ENCODE measurements around the gene GSN. TPM values are rescaled to one million over a fixed set of nuclear protein-coding genes. Genes with fewer than 3 reads are reported as not detected.
A peak's percentile ranks its signal among the peaks of the same experiment; 100 is the strongest.

Gene GSN
- total RNA-seq, 4 donors from 2014 or later, result 2,362 to 3,466 (median 3,146) TPM

- Histone ChIP-seq H3K4me3 (peak overlapping the region; percentile 88 to 93), H3K27me3 (no peaks in the 10 kb centered on the region), H3K4me1 (peaks cover 17 to 74% (median 46%) of the 10 kb centered on the region in 3 donors), H3K27ac (peak overlapping the region; percentile 90 to 98 (median 96)), H3K9me3 (no peaks in the 10 kb centered on the region), H3K36me3 (no peaks in the 10 kb centered on the region)
- peak in 1 of 4 experiments; percentile 7 for TF ChIP-seq CTCF (IDR thresholded peaks at IDR 0.05)
- peak; percentile 37 to 42 for TF ChIP-seq POLR2A (IDR thresholded peaks at IDR 0.05)
- no peak for TF ChIP-seq EP300 (IDR thresholded peaks at IDR 0.05)
- TF ChIP-seq POLR2AphosphoS5 (IDR thresholded peaks at IDR 0.05), result peak; percentile 76
- ATAC-seq, result peak; percentile 39
- 7 to 15% methylated on average over 5 to 12 of the region's 12 CpGs for WGBS, 2 donors (ENCODE audit: low coverage in 1 of 2)
Observed at GRCh38 chr9:121268851-121269641, 1.1 kb downstream of the GSN start.

- Histone ChIP-seq H3K4me1 (peaks cover 24 to 81% (median 53%) of the 10 kb centered on the region in 3 donors), H3K36me3 (no peaks in the 10 kb centered on the region), H3K4me3 (peak overlapping the region; percentile 88 to 93), H3K27me3 (no peaks in the 10 kb centered on the region), H3K9me3 (no peaks in the 10 kb centered on the region), H3K27ac (peak overlapping the region; percentile 90 to 98 (median 96))
- peak; percentile 13 for ATAC-seq
- TF ChIP-seq POLR2AphosphoS5 (IDR thresholded peaks at IDR 0.05), result peak; percentile 35
- no peak for TF ChIP-seq CTCF (IDR thresholded peaks at IDR 0.05)
- WGBS, 2 donors (ENCODE audit: low coverage in 1 of 2), result 33 to 44% methylated on average over 2 to 4 of the region's 5 CpGs
Observed at GRCh38 chr9:121269642-121270254, 1.8 kb downstream of the GSN start.

- Histone ChIP-seq H3K9me3 (no peaks in the 10 kb centered on the region), H3K4me1 (peaks cover 40 to 93% (median 53%) of the 10 kb centered on the region in 3 donors), H3K27me3 (no peaks in the 10 kb centered on the region), H3K27ac (peak overlapping the region; percentile 90 to 98 (median 96)), H3K36me3 (no peaks in the 10 kb centered on the region), H3K4me3 (peak overlapping the region in 1 of 2 donors; percentile 88)
- no peak for ATAC-seq
- TF ChIP-seq POLR2AphosphoS5 (IDR thresholded peaks at IDR 0.05) (no peak), CTCF (IDR thresholded peaks at IDR 0.05) (no peak)
- WGBS, 2 donors (ENCODE audit: low coverage in 1 of 2), result 12 to 35% methylated on average over 5 to 6 of the region's 13 CpGs
Observed at GRCh38 chr9:121271368-121272341, 3.7 kb downstream of the GSN start.

GRCh38 chr9:121272401-121272948, 4.5 kb downstream of the GSN start:
- H3K4me1 ChIP-seq, result peaks cover 36 to 93% (median 46%) of the 10 kb centered on the region in 3 donors
- ATAC-seq, result no peak
- no peaks in the 10 kb centered on the region for H3K36me3 ChIP-seq
- WGBS, 2 donors (ENCODE audit: low coverage in 1 of 2), result 62 to 72% methylated on average over 4 to 6 of the region's 6 CpGs
- no peaks in the 10 kb centered on the region for H3K9me3 ChIP-seq
- no peaks in the 10 kb centered on the region for H3K27me3 ChIP-seq
- peak overlapping the region in 1 of 2 donors; percentile 88 for H3K4me3 ChIP-seq
- H3K27ac ChIP-seq, result peak overlapping the region; percentile 90 to 98 (median 96)
- TF ChIP-seq EP300 (IDR thresholded peaks at IDR 0.05), result no peak
- TF ChIP-seq POLR2A (IDR thresholded peaks at IDR 0.05), result no peak
- TF ChIP-seq POLR2AphosphoS5 (IDR thresholded peaks at IDR 0.05), result no peak
- no peak for TF ChIP-seq CTCF (IDR thresholded peaks at IDR 0.05)

All from gastroesophageal sphincter (tissue), 4 donors.